HepG2 (cell line): ENCODE data around the gene KLF3. TPM values are rescaled to one million over a fixed set of nuclear protein-coding genes. Genes with fewer than 3 reads are reported as not detected.
A peak's percentile ranks its signal among the peaks of the same experiment; 100 is the strongest.

Experiments
- CBX1 ChIP-seq: IDR thresholded peaks from one replicate; pipeline ENCODE4 v1.6.1; 2016; ENCODE audit warnings: antibody characterized with exemption, low read depth
- CEBPB ChIP-seq: IDR thresholded peaks from 2 replicates; pipeline ENCODE4 v1.6.1; 2011; ENCODE audit warnings: low read depth, low read length, improper control_type of control experiment, borderline replicate concordance
- HES4 ChIP-seq: sonication (generic); formaldehyde crosslinking; IDR thresholded peaks from 2 replicates; pipeline ENCODE4 v1.9.0; 2021; ENCODE audit warnings: mild to moderate bottlenecking, missing genetic modification reagents, borderline replicate concordance
- HOXA9 ChIP-seq: sonication (generic); formaldehyde crosslinking; IDR thresholded peaks from 2 replicates; pipeline ENCODE4 v1.8.1; 2022; ENCODE audit warnings: missing genetic modification reagents, mild to moderate bottlenecking, moderate library complexity, borderline replicate concordance
- KAT8 ChIP-seq: IDR thresholded peaks from 2 replicates; pipeline ENCODE4 v1.6.1; 2016; ENCODE audit warnings: missing genetic modification reagents, missing compliant biosample characterization
- KDM2A ChIP-seq: sonication (generic); formaldehyde crosslinking; IDR thresholded peaks from 2 replicates; pipeline ENCODE4 v1.4.0; 2020; ENCODE audit warnings: low read depth, missing genetic modification reagents, borderline replicate concordance
- MAZ ChIP-seq, 2 experiments: sonication (generic) in 1 of 2; formaldehyde crosslinking in 1 of 2; IDR thresholded peaks; 2 replicates each; pipeline versions ENCODE4 v1.5.0 to v1.6.1; 2012 to 2020; ENCODE audit warnings: low read depth in 2 of 2, mild to moderate bottlenecking in 2 of 2, borderline replicate concordance in 1 of 2, improper control_type of control experiment in 1 of 2, low read length in 1 of 2, missing genetic modification reagents in 1 of 2, moderate library complexity in 1 of 2
- NAIF1 ChIP-seq: sonication (generic); formaldehyde crosslinking; IDR thresholded peaks from 2 replicates; pipeline ENCODE4 v1.5.0; 2020; ENCODE audit warnings: mild to moderate bottlenecking, missing genetic modification reagents, borderline replicate concordance
- NCOA5 ChIP-seq: sonication (generic); formaldehyde crosslinking; IDR thresholded peaks from 2 replicates; pipeline ENCODE4 v1.4.0; 2020; ENCODE audit warnings: missing genetic modification reagents
- PRDM10 ChIP-seq: sonication (generic); formaldehyde crosslinking; IDR thresholded peaks from 2 replicates; pipeline ENCODE4 v1.4.0; 2020; ENCODE audit warnings: low read depth, missing genetic modification reagents
- RARA ChIP-seq: IDR thresholded peaks from 2 replicates; pipeline ENCODE4 v1.6.1; 2016; ENCODE audit warnings: missing genetic modification reagents, missing compliant biosample characterization
- SNAPC2 ChIP-seq: sonication (generic); formaldehyde crosslinking; IDR thresholded peaks from 2 replicates; pipeline ENCODE4 v1.8.1; 2022; ENCODE audit warnings: mild to moderate bottlenecking, missing genetic modification reagents
- ZGPAT ChIP-seq: IDR thresholded peaks from 2 replicates; pipeline ENCODE4 v1.6.1; 2016; ENCODE audit warnings: mild to moderate bottlenecking
- ZNF362 ChIP-seq: sonication (generic); formaldehyde crosslinking; IDR thresholded peaks from 2 replicates; pipeline ENCODE4 v1.4.0; 2020; ENCODE audit warnings: missing genetic modification reagents, mild to moderate bottlenecking, borderline replicate concordance
- ZNF382 ChIP-seq: sonication (generic); formaldehyde crosslinking; IDR thresholded peaks from 2 replicates; pipeline ENCODE4 v1.5.0; 2020; ENCODE audit warnings: missing genetic modification reagents, mild to moderate bottlenecking, borderline replicate concordance
- ZNF562 ChIP-seq: sonication (generic); formaldehyde crosslinking; IDR thresholded peaks from 2 replicates; pipeline ENCODE4 v1.8.0; 2022; ENCODE audit warnings: missing genetic modification reagents, borderline replicate concordance
- ZNF563 ChIP-seq: sonication (generic); formaldehyde crosslinking; IDR thresholded peaks from 2 replicates; pipeline ENCODE4 v1.8.0; 2022; ENCODE audit warnings: mild to moderate bottlenecking, moderate library complexity, missing genetic modification reagents
- ZNF614 ChIP-seq: IDR thresholded peaks from 2 replicates; pipeline ENCODE4 v1.6.1; 2018; ENCODE audit warnings: missing biosample characterization, missing genetic modification reagents, inconsistent platforms, borderline replicate concordance
- ZNF713 ChIP-seq: sonication (generic); formaldehyde crosslinking; IDR thresholded peaks from 2 replicates; pipeline ENCODE4 v1.4.0; 2020; ENCODE audit warnings: mild to moderate bottlenecking, missing genetic modification reagents
- ZNF850 ChIP-seq: sonication (generic); formaldehyde crosslinking; conservative IDR thresholded peaks from 2 replicates; pipeline ENCODE4 v1.9.0; 2021; ENCODE audit warnings: mild to moderate bottlenecking, missing genetic modification reagents
- polyA plus RNA-seq, 8 experiments: library from polyadenylated mRNA; depleted of rRNA in 3 of 8; stranded (reverse) in 7 of 8; unstranded in 1 of 8; fragments of >200 nt; fragmentation: Illumina TruSeq in 4 of 8; extraction: Trizol in 4 of 8; gene quantifications; 2 replicates each; pipeline versions ENCODE4 v1.2.1 to v1.2.3, GENCODE V29; 2011 to 2016; ENCODE audit warnings: low read depth in 4 of 8, missing spikeins in 1 of 8, mixed read lengths in 1 of 8; ENCODE audit not compliant: insufficient read depth in 1 of 8
- total RNA-seq, 5 experiments: library from RNA; depleted of rRNA; stranded (reverse); fragments of >200 nt; fragmentation: Illumina TruSeq; extraction: Trizol; gene quantifications; 2 replicates each; pipeline ENCODE4 v1.2.3, GENCODE V29; 2016; ENCODE audit warnings: low read depth in 1 of 5

KLF3 gene
- total and polyA plus RNA-seq, 2 of the 13 experiments (the other 11 are each of a cell fraction or from before 2014, with no cell fraction given), result 29.1 to 37.8 TPM

- TF ChIP-seq ZNF562 (CRISPR knock-in tag) (no peak), KDM2A (no peak), ZGPAT (peak; percentile 47; the same call in 1 of the 2 replicates), ZNF713 (CRISPR knock-in tag) (no peak), HES4 (CRISPR knock-in tag) (no peak), ZNF382 (CRISPR knock-in tag) (no peak), KAT8 (CRISPR knock-in tag) (no peak), ZNF614 (CRISPR knock-in tag) (no peak), CBX1 (no peak), ZNF850 (no peak), MAZ (IDR thresholded peaks at IDR 0.05; ENCODE audit: borderline replicate concordance, low read depth, low read length) (no peak), MAZ (CRISPR knock-in tag; IDR thresholded peaks at IDR 0.05; ENCODE audit: low read depth) (no peak), ZNF362 (CRISPR knock-in tag) (no peak), CEBPB (peak; percentile 85), HOXA9 (CRISPR knock-in tag) (no peak), NAIF1 (CRISPR knock-in tag) (no peak), PRDM10 (CRISPR knock-in tag) (no peak), SNAPC2 (CRISPR knock-in tag) (no peak), ZNF563 (CRISPR knock-in tag) (no peak), NCOA5 (CRISPR knock-in tag) (no peak), RARA (CRISPR knock-in tag) (0 out of 2 replicates have a peak, but pooled peaks have one; percentile 8)
These were observed 42.8 kb upstream of the KLF3 start (continued) for GRCh38 chr4:38621028-38621684.
